Measurements from ENCODE around the gene TMEM219. TPM values are rescaled to one million over a fixed set of nuclear protein-coding genes. Genes with fewer than 3 reads are reported as not detected.
"Not testable (repeated sequence)": the region's sequence is repeated elsewhere in the genome, so short reads cannot be mapped to it uniquely, and the experiment has no call there.

TMEM219 gene
- polyA plus RNA-seq, 1 donor from 2014 or later: 171 TPM

- Mint-ChIP-seq H3K27ac (no peak overlapping the region), H3K4me3 (no peak overlapping the region), H3K9me3 (no peaks in the 10 kb centered on the region), H3K27me3 (peaks cover 9% of the 10 kb centered on the region), H3K36me3 (peaks cover 2% of the 10 kb centered on the region), H3K4me1 (no peaks in the 10 kb centered on the region)
Observed at GRCh38 chr16:30005341-30006094, 43.6 kb downstream of the TMEM219 start.

GRCh38 chr16:30006095-30006473, 44.2 kb downstream of the TMEM219 start:
- Mint-ChIP-seq H3K4me3 (no peak overlapping the region), H3K27ac (no peak overlapping the region), H3K36me3 (peaks cover 2% of the 10 kb centered on the region), H3K9me3 (no peaks in the 10 kb centered on the region), H3K4me1 (no peaks in the 10 kb centered on the region), H3K27me3 (peaks cover 10% of the 10 kb centered on the region)

- Mint-ChIP-seq H3K4me3 (peak overlapping the region in 2 of 4 donors; percentile 17 to 84), H3K36me3 (peaks cover 2% of the 10 kb centered on the region), H3K27me3 (peaks cover 13% of the 10 kb centered on the region), H3K4me1 (no peaks in the 10 kb centered on the region), H3K9me3 (no peaks in the 10 kb centered on the region), H3K27ac (no peak overlapping the region)
Observed at GRCh38 chr16:30006659-30007377, 44.9 kb downstream of the TMEM219 start.

GRCh38 chr16:30007378-30007895, 45.6 kb downstream of the TMEM219 start:
- peaks cover 0 to 2% (median 2%) of the 10 kb centered on the region in 3 donors for H3K4me1 Mint-ChIP-seq
- no peaks in the 10 kb centered on the region for H3K9me3 Mint-ChIP-seq
- peak overlapping the region in 1 of 4 donors; percentile 17 for H3K4me3 Mint-ChIP-seq
- H3K27ac Mint-ChIP-seq: no peak overlapping the region
- H3K27me3 Mint-ChIP-seq: peaks cover 19% of the 10 kb centered on the region
- H3K36me3 Mint-ChIP-seq: peaks cover 2% of the 10 kb centered on the region

- H3K27ac Mint-ChIP-seq: peak overlapping the region in 2 of 3 donors; percentile 23 to 35
- peaks cover 21% of the 10 kb centered on the region for H3K27me3 Mint-ChIP-seq
- H3K9me3 Mint-ChIP-seq: no peaks in the 10 kb centered on the region
- peaks cover 2% of the 10 kb centered on the region for H3K36me3 Mint-ChIP-seq
- peaks cover 0 to 2% (median 2%) of the 10 kb centered on the region in 3 donors for H3K4me1 Mint-ChIP-seq
- peak overlapping the region in 2 of 4 donors; percentile 17 to 70 for H3K4me3 Mint-ChIP-seq
Observed at GRCh38 chr16:30009085-30009862, 47.4 kb downstream of the TMEM219 start.

- peaks cover 21% of the 10 kb centered on the region for H3K27me3 Mint-ChIP-seq
- peak overlapping the region in 3 of 4 donors; percentile 65 to 77 (median 77) for H3K4me3 Mint-ChIP-seq
- H3K9me3 Mint-ChIP-seq: no peaks in the 10 kb centered on the region
- peaks cover 2% of the 10 kb centered on the region for H3K36me3 Mint-ChIP-seq
- no peak overlapping the region for H3K27ac Mint-ChIP-seq
- H3K4me1 Mint-ChIP-seq: peaks cover 0 to 2% (median 2%) of the 10 kb centered on the region in 3 donors
Observed at GRCh38 chr16:30009990-30010843, 48.3 kb downstream of the TMEM219 start.

GRCh38 chr16:30010844-30011713, 49.2 kb downstream of the TMEM219 start, which contains the start of gene DOC2A:
Gene DOC2A (minus strand): TSS chr16:30011027. CDS start chr16:30010222, 805 bp downstream.
- H3K27me3 Mint-ChIP-seq: peaks cover 21% of the 10 kb centered on the region
- no peak within 1 kb of the TSS for H3K27ac Mint-ChIP-seq

GRCh38 chr16:30011714-30012504, 50.0 kb downstream of the TMEM219 start:
- Mint-ChIP-seq H3K9me3 (no peaks in the 10 kb centered on the region), H3K36me3 (no peaks in the 10 kb centered on the region), H3K4me1 (peaks cover 0 to 2% (median 2%) of the 10 kb centered on the region in 3 donors), H3K27ac (no peak overlapping the region), H3K4me3 (peak overlapping the region; percentile 67 to 83 (median 78)), H3K27me3 (peaks cover 21% of the 10 kb centered on the region)

More at GRCh38 chr16:30010844-30011713, 49.2 kb downstream of the TMEM219 start, which contains the start of gene DOC2A:
- Mint-ChIP-seq H3K36me3 (peaks cover 2% of the 10 kb centered on the region), H3K4me3 (peak within 1 kb of the TSS; percentile 67 to 80 (median 76)), H3K4me1 (peaks cover 0 to 2% (median 2%) of the 10 kb centered on the region in 3 donors), H3K9me3 (no peaks in the 10 kb centered on the region)

GRCh38 chr16:30012598-30012997, 50.7 kb downstream of the TMEM219 start:
- not testable (repeated sequence) for H3K4me1 Mint-ChIP-seq, H3K36me3 Mint-ChIP-seq, H3K9me3 Mint-ChIP-seq, H3K27ac Mint-ChIP-seq
- Mint-ChIP-seq H3K4me3 (peak overlapping the region in 2 of 4 donors; percentile 33 to 45), H3K27me3 (peaks cover 21% of the 10 kb centered on the region)

- not testable (repeated sequence) for H3K4me1 Mint-ChIP-seq, H3K36me3 Mint-ChIP-seq, H3K27ac Mint-ChIP-seq, H3K4me3 Mint-ChIP-seq, H3K9me3 Mint-ChIP-seq
- peaks cover 15% of the 10 kb centered on the region for H3K27me3 Mint-ChIP-seq
Observed at GRCh38 chr16:30015450-30015849, 53.6 kb downstream of the TMEM219 start.

- Mint-ChIP-seq H3K36me3 (no peaks in the 10 kb centered on the region), H3K4me3 (no peak overlapping the region), H3K4me1 (peaks cover 0 to 5% (median 5%) of the 10 kb centered on the region in 3 donors), H3K27me3 (peaks cover 11% of the 10 kb centered on the region), H3K27ac (no peak overlapping the region), H3K9me3 (no peaks in the 10 kb centered on the region)
Observed at GRCh38 chr16:30016555-30017276, 54.8 kb downstream of the TMEM219 start.

GRCh38 chr16:30017277-30017656, 55.4 kb downstream of the TMEM219 start:
- Mint-ChIP-seq H3K27ac (no peak overlapping the region), H3K9me3 (no peaks in the 10 kb centered on the region), H3K4me3 (no peak overlapping the region), H3K4me1 (peaks cover 0 to 4% (median 3%) of the 10 kb centered on the region in 3 donors), H3K36me3 (no peaks in the 10 kb centered on the region), H3K27me3 (peaks cover 6% of the 10 kb centered on the region)

Data from IgD-negative memory B cell (primary cell).